Liver (tissue), 9 donors: ENCODE results near the gene RNF220. TPM values are rescaled to one million over a fixed set of nuclear protein-coding genes. Genes with fewer than 3 reads are reported as not detected.
A peak's percentile ranks its signal among the peaks of the same experiment; 100 is the strongest.

ENCODE experiments used
- DNase-seq: peaks from one replicate; pipeline ENCODE4 v3.0.0-alpha.2; 2017; ENCODE audit warnings: low spot score
- H3K27ac ChIP-seq, 2 donors: one replicate each; pipeline ENCODE4 v1.7.0; 2013; ENCODE audit warnings: inconsistent platforms in 2 of 2, low read length in 2 of 2, control low read depth in 1 of 2, low read depth in 1 of 2, mild to moderate bottlenecking in 1 of 2
- H3K27me3 ChIP-seq, 4 donors: one replicate each; pipeline versions ENCODE4 v1.6.1 to v1.7.0; 2013; ENCODE audit warnings: low read length in 3 of 4, inconsistent platforms in 1 of 4, mild to moderate bottlenecking in 1 of 4, moderate library complexity in 1 of 4; ENCODE audit not compliant: control insufficient read depth in 4 of 4, insufficient read depth in 4 of 4
- H3K36me3 ChIP-seq, 4 donors: one replicate each; pipeline versions ENCODE4 v1.6.1 to v1.7.0; 2013; ENCODE audit warnings: low read length in 3 of 4, mild to moderate bottlenecking in 3 of 4, low read depth in 1 of 4, moderate library complexity in 1 of 4; ENCODE audit not compliant: control insufficient read depth in 4 of 4, insufficient read depth in 3 of 4
- H3K4me1 ChIP-seq, 4 donors: one replicate each; pipeline versions ENCODE4 v1.6.1 to v1.7.0; 2013; ENCODE audit warnings: low read length in 3 of 4, mild to moderate bottlenecking in 3 of 4, moderate library complexity in 1 of 4; ENCODE audit not compliant: control insufficient read depth in 4 of 4, insufficient read depth in 4 of 4
- H3K4me3 ChIP-seq, 3 donors: one replicate each; pipeline versions ENCODE4 v1.6.1 to v1.7.0; 2013; ENCODE audit warnings: low read length in 3 of 3, control low read depth in 1 of 3, low read depth in 1 of 3, mild to moderate bottlenecking in 1 of 3
- H3K9ac ChIP-seq, 2 donors: one replicate each; pipeline ENCODE4 v1.7.0; 2013; ENCODE audit warnings: low read length in 2 of 2, mild to moderate bottlenecking in 2 of 2, moderate library complexity in 2 of 2, control low read depth in 1 of 2, low read depth in 1 of 2
- H3K9me3 ChIP-seq, 4 donors: one replicate each; pipeline versions ENCODE4 v1.6.1 to v1.7.0; 2013; ENCODE audit warnings: low read length in 3 of 4; ENCODE audit not compliant: control insufficient read depth in 4 of 4
- ATF3 ChIP-seq: IDR thresholded peaks from 2 replicates; pipeline ENCODE4 v1.6.1; 2016; ENCODE audit warnings: antibody characterized with exemption
- CTCF ChIP-seq: fragments of 150-350 bp; IDR thresholded peaks from 2 replicates; pipeline ENCODE4 v1.5.1; 2017; ENCODE audit warnings: improper control_type of control experiment, low read depth, low read length; ENCODE audit not compliant: missing input control
- EGR1 ChIP-seq, 2 donors: IDR thresholded peaks; 2 replicates each; pipeline ENCODE4 v1.6.1; 2016 to 2018; ENCODE audit warnings: antibody characterized with exemption in 2 of 2, low read depth in 2 of 2
- FOXA1 ChIP-seq: IDR thresholded peaks from 2 replicates; pipeline ENCODE4 v1.6.1; 2016; ENCODE audit warnings: antibody characterized with exemption
- FOXA2 ChIP-seq: IDR thresholded peaks from 2 replicates; pipeline ENCODE4 v1.6.1; 2016; ENCODE audit warnings: antibody characterized with exemption
- GABPA ChIP-seq, 2 donors: IDR thresholded peaks in 1 of 2; conservative IDR thresholded peaks in 1 of 2; 2 replicates each; pipeline ENCODE4 v1.6.1; 2016; ENCODE audit warnings: antibody characterized with exemption in 2 of 2, mild to moderate bottlenecking in 1 of 2, moderate library complexity in 1 of 2
- HNF4G ChIP-seq: IDR thresholded peaks from 2 replicates; pipeline ENCODE4 v1.6.1; 2016; ENCODE audit warnings: antibody characterized with exemption
- JUND ChIP-seq, 2 donors: IDR thresholded peaks; 2 replicates each; pipeline ENCODE4 v1.6.1; 2016; ENCODE audit warnings: antibody characterized with exemption in 2 of 2
- MAX ChIP-seq: IDR thresholded peaks from 2 replicates; pipeline ENCODE4 v1.6.1; 2016; ENCODE audit warnings: antibody characterized with exemption
- NR2F2 ChIP-seq: IDR thresholded peaks from 2 replicates; pipeline ENCODE4 v1.6.1; 2016; ENCODE audit warnings: antibody characterized with exemption
- RAD21 ChIP-seq, 2 donors: IDR thresholded peaks; 2 replicates each; pipeline ENCODE4 v1.6.1; 2016; ENCODE audit warnings: antibody characterized with exemption in 2 of 2, mild to moderate bottlenecking in 2 of 2
- REST ChIP-seq: IDR thresholded peaks from 2 replicates; pipeline ENCODE4 v1.6.1; 2016; ENCODE audit warnings: antibody characterized with exemption, mild to moderate bottlenecking
- RXRA ChIP-seq, 2 donors: IDR thresholded peaks; 2 replicates each; pipeline ENCODE4 v1.6.1; 2017 to 2018; ENCODE audit warnings: antibody characterized with exemption in 2 of 2, mild to moderate bottlenecking in 1 of 2
- SP1 ChIP-seq: IDR thresholded peaks from 2 replicates; pipeline ENCODE4 v1.6.1; 2018; ENCODE audit warnings: antibody characterized with exemption, mild to moderate bottlenecking
- TAF1 ChIP-seq: conservative IDR thresholded peaks from 2 replicates; pipeline ENCODE4 v1.6.1; 2016; ENCODE audit warnings: antibody characterized with exemption, mild to moderate bottlenecking
- YY1 ChIP-seq: IDR thresholded peaks from 2 replicates; pipeline ENCODE4 v1.6.1; 2016; ENCODE audit warnings: antibody characterized with exemption, mild to moderate bottlenecking
- ZBTB33 ChIP-seq: IDR thresholded peaks from 2 replicates; pipeline ENCODE4 v1.6.1; 2016; ENCODE audit warnings: antibody characterized with exemption
- WGBS: extraction: QIAGEN DNeasy Blood & Tissue Kit; methylation state at CpG from one replicate; pipeline ENCODE4 v1.1.7; 2013; 5-methylcytosine and 5-hydroxymethylcytosine counted together
- polyA plus RNA-seq, 2 donors: library from polyadenylated mRNA; stranded (reverse) in 1 of 2; unstranded in 1 of 2; fragments of 200-250 nt in 1 of 2; fragments of >200 nt in 1 of 2; fragmentation: Nextera tagmentation in 1 of 2; extraction: Ambion mirVana in 1 of 2; gene quantifications; one replicate each; pipeline versions ENCODE4 v1.2.1 to v1.2.3, GENCODE V29; 2013 to 2015
- total RNA-seq, 2 donors: library from RNA; depleted of rRNA; stranded (reverse); fragments of >200 nt; gene quantifications; one replicate each; pipeline ENCODE4 v1.2.3, GENCODE V29; 2014
- donor health status: healthy.
- donor health status: healthy.
- donor health status: healthy.
- donor health status: healthy.
- donor health status: healthy.

The RNF220 gene
- total and polyA plus RNA-seq, 4 donors, result 18.2 to 35.8 (median 26.1) TPM

GRCh38 chr1:44632598-44632997, 227.5 kb downstream of the RNF220 start:
- H3K9ac ChIP-seq, result peak overlapping the region; percentile 62 to 92
- whole genome bisulfite sequencing, result 22% methylated on average over 9 of the region's 9 CpGs
- H3K27ac ChIP-seq, result peak overlapping the region in 1 of 2 donors; percentile 71
- peaks cover 13 to 26% (median 20%) of the 10 kb centered on the region in 4 donors for H3K36me3 ChIP-seq
- TF ChIP-seq HNF4G (no peak), MAX (no peak), RAD21 (IDR thresholded peaks at IDR 0.05) (no peak), EGR1 (IDR thresholded peaks at IDR 0.05; ENCODE audit: low read depth in 2 of 2) (no peak), FOXA2 (no peak), RXRA (IDR thresholded peaks at IDR 0.05) (no peak), JUND (IDR thresholded peaks at IDR 0.05) (no peak), GABPA (IDR thresholded peaks at IDR 0.05 in 1 of 2, conservative IDR thresholded peaks at IDR 0.05 in 1 of 2) (no peak), FOXA1 (no peak), YY1 (no peak), TAF1 (no peak), REST (no peak), SP1 (no peak)
- H3K9me3 ChIP-seq, result no peaks in the 10 kb centered on the region
- no peaks in the 10 kb centered on the region for H3K27me3 ChIP-seq
- H3K4me3 ChIP-seq, result peak overlapping the region; percentile 50 to 79 (median 77)
- H3K4me1 ChIP-seq, result peaks cover 3 to 20% (median 13%) of the 10 kb centered on the region in 4 donors
- peak; percentile 47 for DNase-seq

- 94% methylated on average over 3 of the region's 3 CpGs for WGBS
- Histone ChIP-seq H3K9me3 (no peaks in the 10 kb centered on the region), H3K4me1 (peaks cover 3 to 20% (median 13%) of the 10 kb centered on the region in 4 donors), H3K27me3 (no peaks in the 10 kb centered on the region), H3K27ac (no peak overlapping the region), H3K9ac (no peak overlapping the region), H3K4me3 (no peak overlapping the region), H3K36me3 (peaks cover 20 to 44% (median 32%) of the 10 kb centered on the region in 4 donors)
- no peak for DNase-seq
- TF ChIP-seq NR2F2 (no peak), HNF4G (no peak), ZBTB33 (no peak), RXRA (IDR thresholded peaks at IDR 0.05) (no peak), CTCF (no peak), SP1 (no peak), ATF3 (no peak), RAD21 (IDR thresholded peaks at IDR 0.05) (no peak), REST (no peak), TAF1 (no peak), YY1 (no peak), FOXA2 (no peak)
Observed at GRCh38 chr1:44634606-44635189, 229.6 kb downstream of the RNF220 start.
